Endothelial cell of umbilical vein (primary cell): ENCODE measurements around the gene DCAF10. TPM values are rescaled to one million over a fixed set of nuclear protein-coding genes. Genes with fewer than 3 reads are reported as not detected.
"Not testable (repeated sequence)": the region's sequence is repeated elsewhere in the genome, so short reads cannot be mapped to it uniquely, and the experiment has no call there.

ENCODE experiments used
- BruUV-seq: library from RNA; stranded (reverse); fragments of 400-500 nt; replicated peaks from 2 replicates; lab custom pipeline; 2021; lab: Mats Ljungman, UMichigan
- CTCF ChIA-PET: fragments of 300-600, 350-600 bp; sonication (Branson Sonifier 250); formaldehyde crosslinking; loops from one replicate; lab custom pipeline; 2021; ENCODE audit warnings: antibody characterized with exemption, inconsistent platforms; lab: Charles Lee
- POLR2A ChIA-PET: fragments of 300-600, 350-600 bp; sonication (Branson Sonifier 250); formaldehyde crosslinking; loops from one replicate; lab custom pipeline; 2021; ENCODE audit warnings: antibody characterized with exemption, inconsistent platforms; lab: Charles Lee
- DNase-seq: peaks from one replicate; pipeline ENCODE4 v3.0.0-alpha.2; 2011; ENCODE audit warnings: low read depth, low spot score
- FAIRE-seq: peaks from 2 replicates; lab custom pipeline; 2011; peaks lifted over from hg19 to GRCh38; lab: Jason Lieb, UNC
- H2AFZ ChIP-seq: 2 replicates; pipeline ENCODE4 v1.6.0; 2012; ENCODE audit warnings: low read depth, low read length, control low read depth, inconsistent platforms
- H3K27ac ChIP-seq: 2 replicates; pipeline ENCODE4 v1.5.1; 2011; ENCODE audit warnings: low read depth, mild to moderate bottlenecking, control low read depth, low read length, moderate library complexity; ENCODE audit not compliant: insufficient read depth
- H3K27me3 ChIP-seq, 2 experiments: 2 replicates each; pipeline versions ENCODE4 v1.6.0 to v1.6.1; 2011; ENCODE audit warnings: low read length in 2 of 2, mixed read lengths in 1 of 2; ENCODE audit not compliant: control insufficient read depth in 2 of 2, insufficient read depth in 2 of 2
- H3K36me3 ChIP-seq, 2 experiments: 2 replicates in 1 of 2; 3 replicates in 1 of 2; pipeline ENCODE4 v1.5.1; 2011; ENCODE audit warnings: low read length in 2 of 2, mild to moderate bottlenecking in 1 of 2, moderate library complexity in 1 of 2; ENCODE audit not compliant: control insufficient read depth in 2 of 2, insufficient read depth in 2 of 2; ENCODE audit errors: extremely low read depth in 1 of 2
- H3K4me1 ChIP-seq: 3 replicates; pipeline ENCODE4 v1.5.1; 2011; ENCODE audit warnings: mild to moderate bottlenecking, low read length; ENCODE audit not compliant: control insufficient read depth, insufficient read depth; ENCODE audit errors: extremely low read depth
- H3K4me2 ChIP-seq: 2 replicates; pipeline ENCODE4 v1.6.1; 2011; ENCODE audit warnings: low read length, control low read depth, mixed read lengths; ENCODE audit not compliant: insufficient read depth
- H3K4me3 ChIP-seq, 3 experiments: fragments of 200-600 bp in 1 of 3; sonication (generic), shearing (Covaris generic) in 1 of 3; replicated peaks in 1 of 3; 2 replicates each; pipeline ENCODE4 v1.5.1; 2011 to 2016; ENCODE audit warnings: control low read depth in 3 of 3, low read length in 3 of 3, mild to moderate bottlenecking in 2 of 3, inconsistent platforms in 1 of 3, low read depth in 1 of 3, moderate library complexity in 1 of 3; ENCODE audit not compliant: insufficient read depth in 1 of 3
- H3K79me2 ChIP-seq: 2 replicates; pipeline ENCODE4 v1.6.0; 2012; ENCODE audit warnings: low read length, inconsistent platforms; ENCODE audit not compliant: control insufficient read depth, insufficient read depth
- H3K9ac ChIP-seq: replicated peaks from 2 replicates; pipeline ENCODE3; 2011; ENCODE audit warnings: low read length, control low read depth; ENCODE audit not compliant: insufficient read depth; ENCODE audit errors: extremely low read depth
- H3K9me1 ChIP-seq: replicated peaks from 3 replicates; pipeline ENCODE4 v1.6.0; 2011; ENCODE audit warnings: mild to moderate bottlenecking, low read length; ENCODE audit not compliant: control insufficient read depth, insufficient read depth; ENCODE audit errors: extremely low read depth
- H3K9me3 ChIP-seq: replicated peaks from 2 replicates; pipeline ENCODE4 v1.5.1; 2012; ENCODE audit warnings: low read length, inconsistent platforms; ENCODE audit not compliant: control insufficient read depth, insufficient read depth
- H4K20me1 ChIP-seq: replicated peaks from 2 replicates; pipeline ENCODE3; 2011; ENCODE audit warnings: mild to moderate bottlenecking, low read length; ENCODE audit not compliant: control insufficient read depth, insufficient read depth; ENCODE audit errors: extremely low read depth
- CTCF ChIP-seq, 2 donors: IDR thresholded peaks; 1 replicate in 1 of 2; 2 replicates in 1 of 2; pipeline ENCODE4 v1.5.1; 2011; ENCODE audit warnings: low read length in 2 of 2, mild to moderate bottlenecking in 2 of 2, moderate library complexity in 2 of 2, control low read depth in 1 of 2, inconsistent platforms in 1 of 2, low read depth in 1 of 2; ENCODE audit not compliant: insufficient read depth in 1 of 2; ENCODE audit errors: extremely low read depth in 1 of 2
- EZH2 ChIP-seq: IDR thresholded peaks from 2 replicates; pipeline ENCODE4 v1.6.1; 2012; ENCODE audit warnings: borderline replicate concordance, low read depth, mild to moderate bottlenecking, moderate library complexity, low read length, inconsistent platforms; ENCODE audit not compliant: severe bottlenecking
- GATA2 ChIP-seq: IDR thresholded peaks from 2 replicates; pipeline ENCODE4 v1.7.0; 2011; ENCODE audit warnings: low read depth, mild to moderate bottlenecking, moderate library complexity, mixed read lengths, low read length; ENCODE audit not compliant: insufficient read length, insufficient read depth
- MYC ChIP-seq: IDR thresholded peaks from one replicate; pipeline ENCODE4 v1.6.1; 2011; ENCODE audit warnings: mild to moderate bottlenecking, low read depth, low read length
- POLR2A ChIP-seq: IDR thresholded peaks from 2 replicates; pipeline ENCODE4 v1.6.1; 2012; ENCODE audit warnings: low read depth, mild to moderate bottlenecking, control low read depth, low read length
- POLR2AphosphoS5 ChIP-seq: IDR thresholded peaks from 2 replicates; pipeline ENCODE4 v1.6.1; 2012; ENCODE audit warnings: low read depth, mild to moderate bottlenecking, control low read depth, low read length, moderate library complexity; ENCODE audit not compliant: insufficient read depth
- dilution Hi-C: fragments of 300-500 bp; cut with MboI; formaldehyde crosslinking; loops from one replicate; pipeline ENCODE4 v1.15.0; 2019; ENCODE audit warnings: low sequenced_read_pairs; ENCODE audit not compliant: extremely low pct_ligation_motif_present
- intact Hi-C: fragments of 100-400 bp; cut with micrococcal nuclease; formaldehyde crosslinking; loops from one replicate; pipeline ENCODE4 v1.10.0; 2022
- polyA plus RNA-seq, 4 experiments: library from polyadenylated mRNA; depleted of rRNA in 3 of 4; stranded (reverse) in 3 of 4; unstranded in 1 of 4; fragments of >200 nt; gene quantifications; 2 replicates each; pipeline versions ENCODE4 v1.2.1 to v1.2.3, GENCODE V29; 2011 to 2012; ENCODE audit warnings: missing spikeins in 1 of 4
- total RNA-seq: library from RNA; stranded (reverse); gene quantifications from 2 replicates; pipeline ENCODE4 v1.2.3, GENCODE V29; 2021

The DCAF10 gene
- total and polyA plus RNA-seq, 2 donors (not counting 3 experiments of a cell fraction or from before 2014, with no cell fraction given): 13.1 to 21.5 TPM

GRCh38 chr9:37806271-37806670 is 5.7 kb downstream of the DCAF10 start:
- no peaks in the 10 kb centered on the region for H3K36me3 ChIP-seq
- H3K27ac ChIP-seq: no peak overlapping the region
- no peak overlapping the region for H2AFZ ChIP-seq
- H3K9me3 ChIP-seq: no peaks in the 10 kb centered on the region
- no peaks in the 10 kb centered on the region for H3K9me1 ChIP-seq
- no TSS peak for BruUV-seq
- TF ChIP-seq EZH2 (no peak), GATA2 (no peak), CTCF (IDR thresholded peaks at IDR 0.05; ENCODE audit: extremely low read depth in 1 of 2, insufficient read depth in 1 of 2, low read depth in 1 of 2, low read length in 2 of 2) (no peak), POLR2AphosphoS5 (no peak), MYC (no peak), POLR2A (no peak)
- H3K4me1 ChIP-seq: peaks cover 14% of the 10 kb centered on the region
- no peak overlapping the region for H3K9ac ChIP-seq
- no peak for FAIRE-seq
- H3K79me2 ChIP-seq: peaks cover 58% of the 10 kb centered on the region
- no peaks in the 10 kb centered on the region for H3K27me3 ChIP-seq
- intact Hi-C loops (no loop called here), dilution Hi-C loops (no loop called here)
- ChIA-PET POLR2A (no interaction called here), CTCF (no interaction called here)
- no peak overlapping the region for H3K4me3 ChIP-seq
- H3K4me2 ChIP-seq: no peak overlapping the region
- no peak for DNase-seq
- peaks cover 12% of the 10 kb centered on the region for H4K20me1 ChIP-seq

DNA sequence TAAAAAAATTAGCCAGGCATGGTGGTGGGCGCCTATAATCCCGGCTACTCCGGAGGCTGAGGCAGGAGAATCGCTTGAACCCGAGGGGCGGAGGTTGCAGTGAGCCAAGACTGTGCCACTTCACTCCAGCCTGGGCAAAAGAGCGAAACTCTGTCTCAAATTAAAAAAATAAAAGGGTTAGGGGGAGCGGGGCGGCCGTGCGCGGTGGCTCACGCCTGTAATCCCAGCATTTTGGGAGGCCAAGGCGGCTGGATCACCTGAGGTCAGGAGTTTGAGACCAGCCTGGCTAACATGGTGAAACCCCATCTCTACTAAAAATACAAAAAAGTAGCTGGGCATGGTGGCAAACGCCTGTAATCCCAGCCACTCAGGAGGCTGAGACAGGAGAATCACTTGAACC is 9.1 kb downstream of the DCAF10 start:
- H3K27me3 ChIP-seq, H3K9me3 ChIP-seq, intact Hi-C loops, H3K36me3 ChIP-seq, H3K4me2 ChIP-seq, FAIRE-seq, H4K20me1 ChIP-seq, dilution Hi-C loops, H2AFZ ChIP-seq, DNase-seq, H3K9me1 ChIP-seq, H3K4me1 ChIP-seq, H3K4me3 ChIP-seq, H3K27ac ChIP-seq, POLR2A ChIA-PET, BruUV-seq, H3K9ac ChIP-seq: not testable (repeated sequence)
- CTCF ChIA-PET: interaction anchor here (2.1 kb wide), 1 partner anchor 10 kb away, joined by 5 read pairs; no protein-coding TSS in a partner anchor
- peaks cover 29% of the 10 kb centered on the region for H3K79me2 ChIP-seq
